ENCODE data around the gene PLCD1.

DNA sequence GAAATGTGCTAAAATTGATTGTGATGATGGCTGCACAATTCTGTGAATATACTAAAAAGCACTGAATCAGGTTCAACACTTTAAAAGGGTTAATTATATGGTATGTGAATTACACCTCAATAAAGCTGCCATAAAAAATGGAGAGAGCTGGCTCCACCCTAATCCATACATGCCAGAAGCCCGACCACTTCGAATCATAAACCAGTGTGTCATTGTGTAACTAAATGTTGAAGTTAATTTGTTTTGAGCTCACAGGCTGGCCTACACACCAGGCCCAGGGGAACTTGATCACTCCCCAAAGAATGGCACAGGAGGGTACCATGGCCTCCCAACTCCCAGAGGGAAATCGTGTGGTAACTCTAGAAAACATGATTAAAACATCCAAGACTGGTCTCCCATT, 14.0 kb downstream of the PLCD1 start:
- no peak for TF ChIP-seq POLR2A (IDR thresholded peaks at IDR 0.05)
- TF ChIP-seq, protein P1, sequence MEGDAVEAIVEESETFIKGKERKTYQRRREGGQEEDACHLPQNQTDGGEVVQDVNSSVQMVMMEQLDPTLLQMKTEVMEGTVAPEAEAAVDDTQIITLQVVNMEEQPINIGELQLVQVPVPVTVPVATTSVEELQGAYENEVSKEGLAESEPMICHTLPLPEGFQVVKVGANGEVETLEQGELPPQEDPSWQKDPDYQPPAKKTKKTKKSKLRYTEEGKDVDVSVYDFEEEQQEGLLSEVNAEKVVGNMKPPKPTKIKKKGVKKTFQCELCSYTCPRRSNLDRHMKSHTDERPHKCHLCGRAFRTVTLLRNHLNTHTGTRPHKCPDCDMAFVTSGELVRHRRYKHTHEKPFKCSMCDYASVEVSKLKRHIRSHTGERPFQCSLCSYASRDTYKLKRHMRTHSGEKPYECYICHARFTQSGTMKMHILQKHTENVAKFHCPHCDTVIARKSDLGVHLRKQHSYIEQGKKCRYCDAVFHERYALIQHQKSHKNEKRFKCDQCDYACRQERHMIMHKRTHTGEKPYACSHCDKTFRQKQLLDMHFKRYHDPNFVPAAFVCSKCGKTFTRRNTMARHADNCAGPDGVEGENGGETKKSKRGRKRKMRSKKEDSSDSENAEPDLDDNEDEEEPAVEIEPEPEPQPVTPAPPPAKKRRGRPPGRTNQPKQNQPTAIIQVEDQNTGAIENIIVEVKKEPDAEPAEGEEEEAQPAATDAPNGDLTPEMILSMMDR (IDR thresholded peaks at IDR 0.05) = no peak

All from body of pancreas (tissue), 4 donors.